ENCODE results near the gene PINK1.
A peak's percentile ranks its signal among the peaks of the same experiment; 100 is the strongest.

The PINK1 gene

GRCh38 chr1:20682571-20683236 is 49.4 kb downstream of the PINK1 start:
- no peak for DNase-seq

DNA sequence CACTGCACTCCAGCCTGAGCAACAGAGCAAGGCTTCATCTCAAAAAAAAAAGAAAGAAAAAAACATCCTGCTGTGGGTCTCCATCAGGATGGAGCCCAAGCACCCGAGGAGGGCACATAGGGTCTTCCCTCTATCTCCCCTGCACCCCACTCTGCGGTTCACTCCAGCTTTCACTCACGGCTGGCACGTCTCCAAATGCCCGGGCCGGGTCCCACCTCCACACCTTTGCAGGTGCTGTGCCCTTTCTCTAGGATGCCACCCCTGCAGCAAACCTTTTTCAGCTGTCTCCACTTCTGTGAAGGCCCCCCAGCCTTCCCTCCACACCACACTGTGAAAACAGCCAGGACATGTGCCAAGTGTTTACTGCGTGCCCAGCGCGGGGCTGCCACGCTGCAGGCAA is 50.4 kb downstream of the PINK1 start:
- no peak for DNase-seq

DNA sequence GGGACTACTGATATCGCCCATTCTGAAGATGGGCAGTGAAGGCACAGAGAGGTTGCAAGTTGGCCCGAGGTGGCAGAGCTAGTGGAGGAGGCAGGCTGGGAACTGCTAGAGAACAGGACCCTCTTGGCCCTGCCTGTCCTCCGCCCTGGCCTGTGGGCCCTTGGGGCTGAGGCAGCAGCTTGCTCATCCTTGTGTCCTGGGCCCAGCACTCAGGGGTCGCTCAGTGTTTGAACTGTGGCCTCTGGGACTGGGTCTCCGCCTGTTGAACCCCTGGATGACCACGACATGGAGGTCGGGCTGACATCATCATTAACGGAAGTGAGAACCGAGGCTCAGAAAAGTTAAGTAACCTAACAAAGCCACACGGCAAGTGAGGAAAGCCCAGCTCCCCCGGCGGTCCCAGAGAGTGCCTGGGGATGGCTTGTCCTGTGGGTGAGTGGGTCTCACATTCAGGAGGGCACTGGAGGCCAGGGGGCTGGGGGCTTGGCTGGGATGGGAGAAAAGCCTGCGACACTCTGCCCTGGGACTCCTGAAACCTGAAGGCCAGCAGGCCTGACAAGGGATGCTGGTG is 50.9 kb downstream of the PINK1 start:
- DNase-seq = no peak

- DNase-seq = no peak
Measured at GRCh38 chr1:20684651-20685050, 51.4 kb downstream of the PINK1 start.

GRCh38 chr1:20685099-20685662 is 51.9 kb downstream of the PINK1 start:
- no peak for DNase-seq

GRCh38 chr1:20685741-20686140 is 52.5 kb downstream of the PINK1 start:
- no peak for DNase-seq

DNA sequence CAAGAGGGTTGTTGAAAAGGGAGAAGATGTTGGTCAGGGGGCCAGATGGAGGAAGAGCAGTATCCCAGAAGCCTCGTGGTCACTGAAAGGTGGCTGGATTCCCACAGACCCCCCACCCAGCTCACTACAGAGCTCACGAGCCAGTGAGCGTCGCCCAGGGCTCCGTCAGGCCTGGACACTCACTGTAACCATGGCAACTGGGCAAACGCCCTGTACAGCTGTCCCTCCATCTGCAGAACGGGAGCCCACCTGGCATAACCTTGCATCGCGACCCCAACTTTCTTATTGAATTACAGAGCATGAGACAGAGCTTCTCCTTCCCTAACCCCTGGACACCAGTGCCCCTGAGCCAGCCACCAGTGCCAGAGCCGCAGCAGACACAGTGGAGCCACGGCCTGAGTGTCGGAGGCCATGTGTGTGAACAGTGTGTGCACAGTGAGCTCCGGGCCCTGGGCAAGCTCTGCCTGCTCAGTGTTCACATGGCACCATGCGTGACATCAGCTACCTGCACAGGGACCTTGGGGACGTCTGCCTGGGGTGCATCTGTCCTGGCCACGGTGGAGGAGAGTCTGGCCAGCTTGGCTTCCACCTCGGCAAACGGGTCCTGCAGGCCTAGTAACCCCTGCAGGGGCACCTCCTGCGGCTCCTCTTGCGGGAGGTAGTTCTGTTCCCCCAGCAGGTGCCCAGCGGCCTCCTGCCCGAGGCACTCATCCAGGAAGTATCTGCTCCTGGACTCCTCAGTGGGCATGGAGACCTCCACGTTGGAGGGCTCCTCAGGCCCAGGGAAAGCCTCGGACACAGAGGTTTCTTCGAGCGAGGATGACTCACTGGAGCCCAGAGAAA is 53.8 kb downstream of the PINK1 start:
- DNase-seq = no peak

DNA sequence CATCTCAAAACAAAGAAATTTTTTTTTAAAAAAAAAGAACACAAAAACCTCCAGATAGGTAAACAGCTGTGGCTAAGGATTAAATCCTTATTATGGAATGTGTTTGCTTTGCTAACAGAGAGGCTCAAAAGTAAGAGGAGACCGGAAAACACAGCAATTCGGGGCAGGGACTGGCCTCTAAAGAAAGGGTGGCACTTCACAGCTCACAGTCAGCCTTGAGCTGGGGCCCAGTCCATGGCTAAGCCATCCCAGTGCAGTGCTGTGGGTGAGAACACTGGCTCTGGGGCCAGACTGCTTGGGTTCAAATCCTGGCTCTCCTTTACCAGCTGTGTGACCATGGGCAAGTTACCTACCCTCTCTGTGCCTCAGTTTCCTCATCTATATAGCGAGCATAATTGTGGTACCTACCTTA is 56.4 kb downstream of the PINK1 start:
- no peak for DNase-seq

DNA sequence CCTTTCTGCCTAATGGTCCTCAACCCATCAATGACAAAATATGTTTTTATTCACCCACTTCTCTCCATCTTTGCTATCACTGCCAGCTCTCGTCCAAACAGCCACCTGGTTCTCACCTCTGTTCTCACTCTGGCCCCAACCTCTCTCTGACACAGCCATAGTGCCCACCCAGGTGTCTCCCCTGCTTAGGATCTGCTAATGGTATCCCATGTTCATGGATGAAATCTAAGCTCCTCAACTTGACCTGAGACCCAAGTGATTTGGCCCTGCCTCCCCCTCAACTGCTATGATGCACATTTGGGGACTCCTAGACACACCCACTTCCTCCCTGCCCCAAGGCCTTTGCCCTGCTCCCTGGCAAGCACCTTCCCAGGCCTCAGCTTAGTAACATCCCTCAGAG is 58.6 kb downstream of the PINK1 start:
- no peak for DNase-seq

DNA sequence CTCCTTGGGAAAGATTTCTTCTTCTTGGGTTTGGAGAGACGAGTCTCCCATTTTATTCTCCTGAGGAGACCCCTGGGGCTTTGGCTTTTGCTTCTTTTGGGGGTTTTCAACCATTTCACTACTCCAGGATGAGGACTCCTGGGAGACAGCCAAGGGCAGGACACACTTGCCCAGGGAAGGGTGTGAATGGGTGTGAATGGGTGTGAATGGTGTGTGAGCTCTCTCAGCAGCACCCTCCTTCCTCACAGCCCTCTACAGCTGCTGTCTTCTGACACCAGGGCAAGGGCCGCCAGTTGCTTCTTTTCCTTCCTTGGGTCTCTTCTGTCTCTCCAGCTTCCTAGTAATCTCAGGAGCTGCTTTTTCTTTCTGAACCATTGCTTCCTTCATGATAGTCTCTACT is 60.4 kb downstream of the PINK1 start:
- no peak for DNase-seq

DNA sequence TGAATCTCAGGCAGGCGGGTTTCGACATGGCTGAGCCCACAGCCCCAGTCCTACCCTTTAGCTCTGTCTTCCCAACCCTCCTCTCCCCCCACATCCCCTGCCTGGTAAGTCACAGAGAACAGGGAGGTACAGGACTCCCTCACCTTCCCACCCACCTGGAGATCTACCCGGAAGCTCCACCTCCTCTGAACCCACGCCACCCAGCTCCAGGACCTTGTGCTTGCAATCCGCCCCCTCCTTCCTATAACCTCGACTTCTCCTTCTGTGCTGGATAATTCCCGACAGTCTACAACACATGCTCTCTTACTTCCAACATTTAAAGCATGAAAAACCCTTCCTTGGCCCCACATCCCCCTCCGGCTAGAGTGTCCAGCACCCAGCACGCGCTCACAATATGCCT is 62.3 kb downstream of the PINK1 start:
- DNase-seq = no peak

- peak; percentile 78 for DNase-seq
Measured at GRCh38 chr1:20696397-20697333, 63.4 kb downstream of the PINK1 start.

GRCh38 chr1:20697563-20697962 is 64.3 kb downstream of the PINK1 start:
- DNase-seq = no peak

DNA sequence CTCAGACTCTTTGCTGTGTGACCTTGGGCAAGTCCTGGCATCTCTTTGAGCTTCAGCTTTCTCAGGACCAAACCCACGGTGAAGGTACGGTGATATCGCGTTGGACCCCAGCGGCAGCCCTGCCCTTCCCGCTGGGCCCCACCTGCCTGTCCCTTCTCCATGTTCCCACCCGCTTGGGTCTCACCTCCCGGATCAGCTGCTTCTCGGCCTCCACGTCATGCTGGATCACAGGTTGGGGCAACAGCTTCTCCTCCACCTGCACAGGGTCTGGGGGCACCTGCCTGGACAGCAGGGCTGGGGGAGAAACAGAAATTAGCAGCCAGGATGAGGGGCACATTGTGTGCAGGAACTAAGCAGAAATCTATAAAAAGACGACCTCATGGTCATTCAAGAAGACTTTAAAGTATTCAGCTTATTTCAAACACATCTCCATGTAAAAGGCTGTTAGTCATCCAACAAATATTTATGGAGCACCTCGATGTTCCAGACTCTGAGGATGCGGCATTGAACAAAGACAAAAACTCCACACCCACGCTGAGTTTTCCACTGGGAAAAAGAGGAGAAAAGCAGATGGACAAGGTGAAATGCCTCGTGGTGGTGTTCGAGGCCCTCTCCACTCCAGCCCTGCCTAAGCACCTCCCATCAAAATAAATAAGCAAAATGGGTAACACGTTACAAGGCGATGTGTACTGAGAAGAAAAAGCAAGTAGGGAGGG is 65.1 kb downstream of the PINK1 start:
- DNase-seq = no peak

GRCh38 chr1:20699558-20699957 is 66.3 kb downstream of the PINK1 start:
- no peak for DNase-seq

GRCh38 chr1:20700636-20701215 is 67.5 kb downstream of the PINK1 start:
- DNase-seq = no peak
